Esophagus muscularis mucosa (tissue), 3 donors: ENCODE measurements around the gene FAM222A.

Source experiments
- CTCF ChIP-seq, 3 experiments: fragments of 200-600 bp in 2 of 3; fragments of 450-650 bp in 1 of 3; sonication (generic) in 2 of 3; IDR thresholded peaks; one replicate each; pipeline ENCODE4 v1.5.1; 2017 to 2019; ENCODE audit warnings: antibody characterized with exemption in 3 of 3, mild to moderate bottlenecking in 2 of 3, moderate library complexity in 1 of 3
- POLR2A ChIP-seq: fragments of 450-650 bp; IDR thresholded peaks from one replicate; pipeline ENCODE4 v1.6.1; 2017; ENCODE audit warnings: antibody characterized with exemption, moderate library complexity, mild to moderate bottlenecking, low read depth

GRCh38 chr12:109697877-109698468, 15.7 kb upstream of the FAM222A start:
- no peak for TF ChIP-seq CTCF (IDR thresholded peaks at IDR 0.05)
- TF ChIP-seq POLR2A: no peak
